GM19240 (cell line): ENCODE results near the gene TNC.

ENCODE experiments used
- DNase-seq: peaks from one replicate; pipeline ENCODE4 v3.0.0; 2011; ENCODE audit warnings: low spot score; ENCODE audit not compliant: insufficient read length

TNC gene

DNA sequence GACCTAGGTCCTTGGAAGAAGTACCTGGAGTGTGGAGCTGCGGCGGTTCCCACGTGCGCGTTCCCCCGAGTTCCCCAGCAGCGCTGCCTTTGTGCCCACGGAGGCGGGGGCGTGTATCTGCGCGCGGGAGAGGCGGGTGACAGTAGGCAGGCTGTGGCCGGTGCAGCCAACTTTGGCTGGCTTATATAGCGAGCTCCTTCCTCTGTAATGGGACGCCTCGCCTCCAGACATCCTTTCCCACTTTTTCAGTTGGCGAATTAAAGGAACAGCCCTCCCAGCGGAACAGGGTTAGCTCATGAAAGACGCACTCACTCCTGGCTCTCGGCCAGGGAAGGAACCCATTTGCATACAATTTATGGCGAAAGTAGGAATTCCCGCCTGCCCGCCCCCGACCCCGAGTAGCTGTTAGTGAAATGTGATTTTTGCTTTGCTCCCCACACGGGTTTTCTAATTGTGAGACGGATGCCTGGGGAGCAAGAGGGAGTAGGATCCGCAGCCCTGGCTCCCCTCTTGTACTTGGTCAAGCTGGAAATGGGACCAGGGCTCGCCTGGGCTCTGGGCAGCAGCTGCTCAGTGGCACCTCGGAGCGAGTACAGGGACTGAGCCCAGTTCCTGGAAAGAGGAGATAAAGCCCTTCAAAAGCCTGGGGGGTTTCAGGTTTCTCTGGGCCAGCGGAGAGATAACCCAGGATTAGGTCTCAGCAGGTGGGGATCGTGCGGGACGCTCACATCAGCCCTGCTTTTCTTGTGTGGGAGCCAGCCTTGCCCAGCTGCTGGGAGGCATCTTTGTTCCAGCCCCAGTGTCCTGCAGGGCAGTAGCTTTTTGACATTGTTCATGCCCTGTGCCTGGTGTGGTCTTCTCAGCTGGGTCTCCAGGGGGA, at the start of gene TNC:
Gene TNC, minus strand, starts transcription at position 159 of the 880 bp plus-strand sequence. CDS start 27,139 bp downstream, outside the sequence.
- no peak for DNase-seq

DNA sequence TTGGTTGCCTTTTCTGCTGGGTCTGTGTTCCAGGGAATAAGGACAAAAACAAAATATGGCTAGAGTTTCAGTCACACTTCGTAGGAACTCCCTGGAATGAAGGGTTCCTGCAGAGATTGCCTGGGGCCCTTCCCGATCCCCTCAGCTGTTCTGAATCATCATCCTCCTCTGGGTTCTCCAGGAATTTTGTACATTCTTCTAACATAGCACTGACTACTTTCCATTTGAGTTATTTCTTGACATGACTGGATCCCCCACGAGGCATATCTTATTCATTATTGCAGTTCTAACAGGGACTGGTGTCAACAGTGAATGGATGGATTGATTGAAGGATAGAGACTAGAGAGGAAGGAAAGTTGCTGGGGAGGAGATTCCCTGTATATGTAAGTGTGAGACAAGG, 49.2 kb upstream of the TNC start:
- no peak for DNase-seq

DNA sequence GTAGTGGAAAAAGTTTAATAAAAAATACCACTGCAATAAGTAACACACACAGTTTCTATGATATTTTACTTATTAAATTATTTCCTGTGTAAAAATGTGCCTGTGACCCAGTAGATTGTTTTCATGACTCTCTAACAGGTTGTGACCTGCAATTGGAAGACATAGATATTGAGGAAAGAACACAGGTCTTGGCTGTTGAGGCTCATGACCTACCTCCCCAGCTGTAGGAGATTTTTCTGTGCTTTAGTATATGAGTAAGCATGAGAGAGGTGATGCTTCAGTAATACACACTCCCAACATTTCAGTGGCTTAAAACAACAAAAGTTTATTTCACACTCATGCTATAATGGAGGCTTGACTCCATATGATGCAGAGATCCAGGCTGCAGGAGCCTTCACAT, 47.3 kb upstream of the TNC start:
- DNase-seq: no peak

GRCh38 chr9:115164511-115164974, 46.6 kb upstream of the TNC start:
- DNase-seq: no peak

- DNase-seq: no peak
These were observed 45.0 kb upstream of the TNC start for GRCh38 chr9:115162946-115163345.

GRCh38 chr9:115161446-115161845, 43.5 kb upstream of the TNC start:
- DNase-seq: no peak

GRCh38 chr9:115158661-115159481, 40.9 kb upstream of the TNC start:
- no peak for DNase-seq

- no peak for DNase-seq
These were observed 39.3 kb upstream of the TNC start for GRCh38 chr9:115157245-115157674.

DNA sequence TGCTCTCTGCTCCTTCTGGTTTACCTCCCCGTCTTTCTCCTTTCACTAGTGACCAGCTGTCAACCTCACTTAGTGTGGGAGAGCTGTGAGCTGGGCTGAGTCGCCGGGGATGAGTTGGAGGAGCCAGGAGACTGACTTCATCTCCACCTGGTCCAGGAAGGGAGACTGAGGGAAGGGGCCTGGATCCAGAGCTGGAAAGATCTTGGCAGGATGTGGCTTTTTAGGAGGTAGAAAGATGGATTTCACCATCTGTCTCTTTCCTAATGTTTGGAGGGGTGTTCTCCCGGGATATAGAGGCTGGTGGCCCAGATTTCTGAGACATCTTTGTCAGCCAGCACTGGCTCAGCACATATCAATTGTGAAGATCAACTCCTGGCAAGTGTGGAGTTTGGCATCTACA, 37.1 kb upstream of the TNC start:
- no peak for DNase-seq

GRCh38 chr9:115154617-115155016, 36.7 kb upstream of the TNC start:
- no peak for DNase-seq

GRCh38 chr9:115152281-115152820, 34.4 kb upstream of the TNC start:
- no peak for DNase-seq

DNA sequence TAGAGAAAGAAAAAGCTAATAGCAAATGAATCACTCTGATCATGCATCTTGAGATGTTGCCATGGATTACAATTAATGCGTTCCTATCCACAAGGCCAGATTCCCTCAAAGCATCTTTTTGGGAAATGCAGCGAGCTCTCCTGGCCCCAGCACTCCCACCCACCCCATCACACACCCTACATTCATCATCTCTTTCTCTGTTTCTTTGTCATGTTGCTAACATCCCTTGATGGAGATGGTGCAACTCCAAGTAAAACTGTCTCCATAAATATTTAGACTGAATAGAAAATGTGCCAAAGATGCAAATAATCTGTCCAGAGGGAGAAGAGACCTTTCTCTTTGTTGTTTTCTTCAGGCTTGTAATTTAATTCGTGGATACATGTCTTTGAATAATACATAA, 30.8 kb upstream of the TNC start:
- no peak for DNase-seq

- no peak for DNase-seq
These were observed 28.6 kb upstream of the TNC start for GRCh38 chr9:115146581-115147021.

- DNase-seq: no peak
These were observed 26.7 kb upstream of the TNC start for GRCh38 chr9:115144706-115145105.

DNA sequence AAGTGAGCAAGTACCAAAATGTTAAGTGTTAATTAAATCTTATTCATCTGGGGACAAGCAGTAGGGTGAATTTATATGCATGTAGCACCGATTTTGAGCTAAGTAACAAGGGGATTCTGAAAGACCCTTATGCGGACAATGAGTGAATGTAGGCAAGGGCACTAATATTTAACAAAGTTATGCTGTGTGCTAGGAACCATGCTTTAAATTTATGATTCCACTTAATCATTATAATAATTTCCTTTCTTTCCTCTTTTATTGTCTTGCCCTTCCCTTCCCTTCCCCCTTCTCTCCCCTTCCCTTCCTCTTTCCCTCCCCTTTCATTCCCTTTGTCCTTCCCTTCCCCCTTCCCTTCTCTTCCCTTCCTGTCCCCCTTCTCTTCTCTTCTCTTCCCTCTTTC, 25.7 kb upstream of the TNC start:
- no peak for DNase-seq

DNA sequence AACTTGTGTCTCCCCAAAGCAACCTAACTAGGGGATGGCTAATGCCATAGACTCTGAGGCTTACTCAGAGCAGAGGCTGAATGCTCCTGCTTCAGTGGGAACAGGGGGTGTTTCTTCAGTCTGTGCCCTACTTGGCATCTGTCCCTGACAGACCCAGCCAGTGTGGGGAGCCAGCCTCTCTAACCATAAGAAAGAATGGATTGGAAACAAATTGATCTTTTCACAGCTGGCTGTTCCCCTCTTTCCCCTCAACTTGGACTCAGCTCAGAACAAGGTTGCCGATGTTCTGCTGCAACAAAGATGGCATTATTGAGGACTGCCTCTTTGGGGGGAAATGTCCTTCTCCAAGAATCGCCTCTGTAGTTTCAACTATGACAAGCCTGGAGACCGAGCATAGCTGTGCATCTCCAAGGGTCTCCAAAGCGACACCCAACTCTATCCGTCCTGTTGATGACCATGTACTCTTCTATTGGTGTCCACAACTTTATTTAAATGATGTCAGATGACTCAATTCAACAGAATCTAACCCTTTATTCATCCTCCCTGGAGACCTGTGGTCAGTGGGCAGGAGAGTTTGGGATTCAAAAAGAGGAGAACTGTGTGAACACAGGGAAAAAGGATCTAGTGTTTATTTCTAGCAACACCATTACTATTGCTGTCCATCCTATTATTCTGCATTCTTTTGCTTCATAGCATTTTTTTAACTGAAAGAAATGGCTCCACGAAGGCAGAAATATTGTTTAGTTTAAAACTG, 24.7 kb upstream of the TNC start:
- DNase-seq: no peak

DNA sequence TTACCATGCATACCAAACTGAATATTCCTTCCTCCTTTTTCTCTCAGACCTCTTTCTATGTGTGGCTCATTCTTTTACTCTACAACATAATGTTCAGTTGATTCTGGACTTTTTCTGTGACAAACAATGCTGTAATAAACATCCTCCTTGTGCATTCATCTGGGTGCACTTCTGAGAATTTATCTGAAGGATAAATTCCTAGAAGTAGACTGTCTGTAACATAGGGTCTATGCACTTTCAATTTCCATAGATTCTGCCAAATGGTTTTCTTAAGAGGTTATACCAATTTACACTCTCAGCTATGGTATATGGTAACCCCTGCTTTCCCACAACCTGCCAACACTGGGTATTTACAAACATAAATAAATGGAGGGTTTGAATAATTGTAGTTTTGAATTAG, 24.1 kb upstream of the TNC start:
- DNase-seq: no peak

GRCh38 chr9:115141612-115142011, 23.7 kb upstream of the TNC start:
- DNase-seq: no peak

DNA sequence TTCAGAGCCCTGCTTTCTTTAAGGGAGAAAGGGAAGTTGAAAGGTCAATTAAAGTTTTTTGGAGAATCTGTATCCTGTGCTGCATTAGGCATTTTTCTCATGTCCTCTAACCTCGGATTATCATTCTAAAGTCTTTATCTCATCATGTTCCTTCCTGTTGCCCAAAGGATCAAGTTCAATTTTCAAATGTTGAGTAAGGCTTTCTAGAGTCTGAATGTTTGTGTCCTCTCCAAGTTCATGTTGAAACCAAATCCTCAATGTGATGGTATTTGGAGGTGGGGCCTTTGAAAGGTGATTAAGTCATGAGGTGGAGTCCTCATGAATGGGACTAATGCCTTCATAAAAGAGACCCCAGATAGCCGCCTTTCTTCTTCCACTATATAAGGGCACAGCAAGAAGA, 20.2 kb upstream of the TNC start:
- no peak for DNase-seq

DNA sequence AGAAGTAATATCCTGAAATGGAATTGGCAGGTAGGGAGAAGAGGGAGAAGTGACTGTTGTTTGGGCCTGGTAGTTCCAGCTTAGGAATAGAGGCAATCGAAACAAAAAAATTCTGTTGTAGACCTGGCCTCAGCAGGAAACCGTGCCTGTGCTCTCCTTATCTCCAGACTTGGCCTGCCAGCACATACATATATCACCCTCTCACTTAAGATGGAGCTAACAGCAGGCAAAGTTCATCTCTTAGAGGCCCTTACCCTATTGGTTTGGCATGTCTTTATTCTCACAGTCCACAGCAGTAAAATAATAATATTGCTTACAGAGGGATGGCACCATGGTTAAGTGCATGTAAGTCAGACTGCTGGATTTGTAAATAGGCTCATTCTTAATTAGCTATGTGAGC, 19.6 kb upstream of the TNC start:
- no peak for DNase-seq
